Gastroesophageal sphincter (tissue), 4 donors: ENCODE measurements around the gene PLS1. TPM values are rescaled to one million over a fixed set of nuclear protein-coding genes. Genes with fewer than 3 reads are reported as not detected.
"Not testable (repeated sequence)": the region's sequence is repeated elsewhere in the genome, so short reads cannot be mapped to it uniquely, and the experiment has no call there.

Experiments used
- ATAC-seq: fragments of 150-250 bp; one replicate; pipeline ENCODE4 v1.9.1; 2016; ENCODE audit warnings: mild to moderate bottlenecking, moderate library complexity
- H3K27ac ChIP-seq, 4 donors: fragments of 200-600 bp; sonication (generic) in 3 of 4; 1 replicate in 3 of 4; 2 replicates in 1 of 4; pipeline ENCODE4 v1.5.1; 2016 to 2019
- H3K27me3 ChIP-seq: fragments of 200-600 bp; sonication (generic); one replicate; pipeline ENCODE4 v1.5.1; 2019
- H3K36me3 ChIP-seq, 2 donors: fragments of 200-600 bp; sonication (generic); one replicate each; pipeline ENCODE4 v1.5.1; 2019; ENCODE audit warnings: control low read depth in 1 of 2
- H3K4me1 ChIP-seq, 3 donors: fragments of 200-600 bp; sonication (generic); 1 replicate in 2 of 3; 2 replicates in 1 of 3; pipeline ENCODE4 v1.5.1; 2016 to 2019; ENCODE audit warnings: control low read depth in 2 of 3
- H3K4me3 ChIP-seq, 2 donors: fragments of 200-600 bp; sonication (generic); one replicate each; pipeline ENCODE4 v1.5.1; 2019; ENCODE audit warnings: mild to moderate bottlenecking in 1 of 2, moderate library complexity in 1 of 2
- H3K9me3 ChIP-seq, 3 donors: fragments of 200-600 bp; sonication (generic); one replicate each; pipeline ENCODE4 v1.5.1; 2017 to 2019; ENCODE audit warnings: control low read depth in 2 of 3
- EP300 ChIP-seq: sonication (generic); formaldehyde crosslinking; IDR thresholded peaks from one replicate; pipeline ENCODE4 v1.6.1; 2017; ENCODE audit warnings: antibody characterized with exemption, mild to moderate bottlenecking
- POLR2A ChIP-seq, 2 donors: fragments of 450-650 bp; IDR thresholded peaks; one replicate each; pipeline ENCODE4 v1.6.1; 2017; ENCODE audit warnings: antibody characterized with exemption in 2 of 2, mild to moderate bottlenecking in 2 of 2, moderate library complexity in 1 of 2
- POLR2AphosphoS5 ChIP-seq: sonication (generic); formaldehyde crosslinking; IDR thresholded peaks from one replicate; pipeline ENCODE4 v1.6.1; 2017; ENCODE audit warnings: antibody characterized with exemption
- WGBS, 2 donors: methylation state at CpG; one replicate each; pipeline ENCODE4 v1.1.5; 2018; ENCODE audit warnings: low coverage in 1 of 2; 5-methylcytosine and 5-hydroxymethylcytosine counted together
- total RNA-seq, 4 donors: library from RNA; depleted of rRNA; stranded (reverse); fragments of >200 nt; gene quantifications; one replicate each; pipeline ENCODE4 v1.1.0, GENCODE V29; 2016
- TF ChIP-seq, protein P1 (sequence below), 4 experiments: fragments of 200-600 bp in 2 of 4; fragments of 450-650 bp in 2 of 4; sonication (generic) in 1 of 4; IDR thresholded peaks; one replicate each; pipeline ENCODE4 v1.5.1; 2017 to 2019; ENCODE audit warnings: antibody characterized with exemption in 4 of 4, mild to moderate bottlenecking in 2 of 4, moderate library complexity in 2 of 4

The PLS1 gene
- total RNA-seq, 4 donors from 2014 or later = 1.2 to 9.0 (median 4.3) TPM

DNA sequence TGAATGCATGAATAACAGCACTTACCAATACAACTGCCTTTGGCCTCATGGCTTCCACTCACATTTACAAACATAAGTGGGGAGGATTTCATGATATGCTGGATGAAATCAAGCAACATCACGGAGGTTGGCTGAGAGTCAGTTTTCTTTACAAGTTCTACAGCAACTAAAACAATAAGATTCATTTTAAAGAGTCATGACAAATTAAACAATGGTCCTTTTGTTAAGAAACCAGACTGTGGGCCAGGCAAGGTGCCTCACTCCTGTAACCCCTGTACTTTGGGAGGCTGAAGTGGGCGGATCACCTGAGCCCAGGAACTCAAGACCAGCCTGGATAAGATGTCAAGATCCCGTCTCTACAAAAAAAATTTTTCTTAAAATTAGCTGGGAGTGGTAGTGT is 30.1 kb upstream of the PLS1 start:
- no peaks in the 10 kb centered on the region for H3K4me1 ChIP-seq
- no peaks in the 10 kb centered on the region for H3K27me3 ChIP-seq
- no peaks in the 10 kb centered on the region for H3K9me3 ChIP-seq
- no peak overlapping the region for H3K4me3 ChIP-seq
- H3K36me3 ChIP-seq = peaks cover 0 to 63% of the 10 kb centered on the region in 2 donors
- no peak for ATAC-seq
- no peak overlapping the region for H3K27ac ChIP-seq
- no peak for TF ChIP-seq EP300
- WGBS, 2 donors = 89 to 91% methylated on average over 2 to 3 of the region's 3 CpGs

GRCh38 chr3:142568393-142569017 is 27.7 kb upstream of the PLS1 start:
- 52 to 80% methylated on average over 3 of the region's 21 CpGs for WGBS, 2 donors
- ATAC-seq = no peak

GRCh38 chr3:142569422-142569821 is 26.8 kb upstream of the PLS1 start:
- WGBS, 2 donors = 80 to 91% methylated on average over 1 to 3 of the region's 3 CpGs
- not testable (repeated sequence) for ATAC-seq, H3K27me3 ChIP-seq, H3K27ac ChIP-seq, H3K4me1 ChIP-seq, H3K4me3 ChIP-seq, H3K9me3 ChIP-seq
- H3K36me3 ChIP-seq = peaks cover 0 to 32% of the 10 kb centered on the region in 2 donors

More at GRCh38 chr3:142568393-142569017, 27.7 kb upstream of the PLS1 start:
- TF ChIP-seq POLR2AphosphoS5 (no peak), EP300 (no peak)
- Histone ChIP-seq H3K27me3 (no peaks in the 10 kb centered on the region), H3K4me1 (no peaks in the 10 kb centered on the region), H3K36me3 (peaks cover 0 to 42% of the 10 kb centered on the region in 2 donors), H3K27ac (no peak overlapping the region), H3K4me3 (no peak overlapping the region), H3K9me3 (no peaks in the 10 kb centered on the region)

- not testable (repeated sequence) for H3K36me3 ChIP-seq, H3K27ac ChIP-seq, ATAC-seq, H3K4me3 ChIP-seq, H3K27me3 ChIP-seq, H3K9me3 ChIP-seq
- WGBS, 2 donors = 97% methylated on average over 3 of the region's 3 CpGs; no CpG with 5 or more reads in 1 of the 2 donors
- peaks cover 4 to 26% (median 9%) of the 10 kb centered on the region in 3 donors for H3K4me1 ChIP-seq
Observed at GRCh38 chr3:142574223-142574622, 22.0 kb upstream of the PLS1 start.

DNA sequence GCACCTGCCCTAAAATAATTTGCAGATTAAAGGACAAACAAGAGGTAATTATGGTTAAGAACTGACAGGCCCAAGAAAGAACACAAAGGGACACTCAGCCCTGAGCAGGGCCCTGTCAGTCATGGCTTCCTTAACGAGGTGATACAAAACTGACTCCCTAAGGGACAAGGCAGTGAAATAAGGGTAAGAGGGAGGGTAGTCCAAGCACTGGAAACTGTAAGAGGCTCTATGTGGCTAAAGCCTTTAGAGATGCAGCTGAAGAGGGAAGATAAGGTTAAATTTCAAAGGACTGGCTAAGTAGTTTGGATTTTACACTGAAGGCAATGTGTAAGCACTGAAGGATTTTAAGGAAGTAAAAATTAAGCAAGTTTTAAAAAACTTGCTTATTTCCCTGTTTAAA is 21.5 kb upstream of the PLS1 start:
- WGBS, 2 donors = 43 to 83% methylated on average over 1 of the region's 1 CpG
- Histone ChIP-seq H3K27me3 (no peaks in the 10 kb centered on the region), H3K4me1 (peaks cover 6 to 31% (median 13%) of the 10 kb centered on the region in 3 donors), H3K4me3 (no peak overlapping the region), H3K27ac (no peak overlapping the region), H3K9me3 (no peaks in the 10 kb centered on the region), H3K36me3 (peaks cover 0 to 9% of the 10 kb centered on the region in 2 donors)
- TF ChIP-seq EP300 (no peak), POLR2A (IDR thresholded peaks at IDR 0.05) (no peak), POLR2AphosphoS5 (no peak)
- TF ChIP-seq, protein P1, sequence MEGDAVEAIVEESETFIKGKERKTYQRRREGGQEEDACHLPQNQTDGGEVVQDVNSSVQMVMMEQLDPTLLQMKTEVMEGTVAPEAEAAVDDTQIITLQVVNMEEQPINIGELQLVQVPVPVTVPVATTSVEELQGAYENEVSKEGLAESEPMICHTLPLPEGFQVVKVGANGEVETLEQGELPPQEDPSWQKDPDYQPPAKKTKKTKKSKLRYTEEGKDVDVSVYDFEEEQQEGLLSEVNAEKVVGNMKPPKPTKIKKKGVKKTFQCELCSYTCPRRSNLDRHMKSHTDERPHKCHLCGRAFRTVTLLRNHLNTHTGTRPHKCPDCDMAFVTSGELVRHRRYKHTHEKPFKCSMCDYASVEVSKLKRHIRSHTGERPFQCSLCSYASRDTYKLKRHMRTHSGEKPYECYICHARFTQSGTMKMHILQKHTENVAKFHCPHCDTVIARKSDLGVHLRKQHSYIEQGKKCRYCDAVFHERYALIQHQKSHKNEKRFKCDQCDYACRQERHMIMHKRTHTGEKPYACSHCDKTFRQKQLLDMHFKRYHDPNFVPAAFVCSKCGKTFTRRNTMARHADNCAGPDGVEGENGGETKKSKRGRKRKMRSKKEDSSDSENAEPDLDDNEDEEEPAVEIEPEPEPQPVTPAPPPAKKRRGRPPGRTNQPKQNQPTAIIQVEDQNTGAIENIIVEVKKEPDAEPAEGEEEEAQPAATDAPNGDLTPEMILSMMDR (IDR thresholded peaks at IDR 0.05) = no peak
- ATAC-seq = no peak

- Histone ChIP-seq H3K27me3 (no peaks in the 10 kb centered on the region), H3K36me3 (no peaks in the 10 kb centered on the region), H3K4me1 (peaks cover 9 to 34% (median 14%) of the 10 kb centered on the region in 3 donors), H3K4me3 (no peak overlapping the region), H3K27ac (no peak overlapping the region), H3K9me3 (no peaks in the 10 kb centered on the region)
- no peak for TF ChIP-seq POLR2AphosphoS5
- no peak for ATAC-seq
Observed at GRCh38 chr3:142576792-142577191, 19.4 kb upstream of the PLS1 start.

GRCh38 chr3:142577696-142578328 is 18.4 kb upstream of the PLS1 start:
- no peaks in the 10 kb centered on the region for H3K27me3 ChIP-seq
- no peaks in the 10 kb centered on the region for H3K9me3 ChIP-seq
- H3K27ac ChIP-seq = peak overlapping the region; percentile 41 to 92 (median 87)
- peak overlapping the region; percentile 68 to 69 for H3K4me3 ChIP-seq
- TF ChIP-seq EP300 (no peak), POLR2A (IDR thresholded peaks at IDR 0.05) (no peak), POLR2AphosphoS5 (no peak)
- TF ChIP-seq, protein P1 (IDR thresholded peaks at IDR 0.05) = no peak
- no peaks in the 10 kb centered on the region for H3K36me3 ChIP-seq
- ATAC-seq = no peak
- whole genome bisulfite sequencing, 2 donors = 0 to 5% methylated on average over 11 to 12 of the region's 12 CpGs
- peaks cover 9 to 34% (median 14%) of the 10 kb centered on the region in 3 donors for H3K4me1 ChIP-seq
